ENCODE results near the gene PRKRA. TPM values are rescaled to one million over a fixed set of nuclear protein-coding genes. Genes with fewer than 3 reads are reported as not detected.

PRKRA gene
- total and polyA plus RNA-seq, 2 of the 8 experiments (the other 6 are each of a cell fraction or from before 2014, with no cell fraction given) = 25.4 to 60.4 TPM

DNA sequence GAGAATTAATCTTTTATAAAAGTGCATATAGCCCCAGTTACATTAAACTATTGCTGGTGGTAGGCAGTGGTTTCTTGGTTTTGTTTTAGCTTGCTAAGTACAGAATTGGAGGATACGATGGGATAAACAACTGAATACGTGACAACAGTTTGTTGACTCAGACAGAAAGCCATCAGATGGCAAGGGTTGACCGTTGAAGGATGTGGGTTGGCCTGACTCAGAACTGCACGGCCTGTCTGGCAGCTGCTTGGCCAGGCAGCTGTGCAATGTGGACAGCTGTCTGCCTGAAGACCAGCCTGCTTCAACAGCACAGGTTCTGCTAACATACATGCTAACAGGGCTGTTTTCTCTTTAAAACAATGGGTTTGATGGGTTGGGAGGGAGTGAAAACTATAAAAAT lies 46.6 kb downstream of the PRKRA start:
- Histone ChIP-seq H3K4me2 (ENCODE audit: insufficient read depth in 1 of 2, low read depth in 2 of 2, low read length in 2 of 2) (no peak overlapping the region), H2BK20ac (ENCODE audit: low read length) (no peak overlapping the region), H3K9ac (replicated peaks in 1 of 4; ENCODE audit: extremely low read depth in 1 of 4, low read depth in 3 of 4, low read length in 3 of 4) (no peak overlapping the region), H3K14ac (ENCODE audit: insufficient read length) (no peak overlapping the region), H2AFZ (ENCODE audit: low read length) (no peak overlapping the region), H3K23me2 (ENCODE audit: low read depth, low read length) (no peaks in the 10 kb centered on the region), H3K56ac (replicated peaks; ENCODE audit: insufficient read length, low read depth, low read length) (no peak overlapping the region), H3K36me3 (ENCODE audit: control insufficient read depth in 2 of 4, insufficient read depth in 4 of 4, low read length in 3 of 4) (no peaks in the 10 kb centered on the region), H3K79me2 (ENCODE audit: control insufficient read depth in 1 of 2, insufficient read depth in 2 of 2, low read length in 2 of 2) (no peaks in the 10 kb centered on the region), H3K27ac (ENCODE audit: low read depth, low read length) (no peak overlapping the region), H3K4me3 (ENCODE audit: extremely low read depth in 1 of 4, insufficient read depth in 2 of 4, low read depth in 3 of 4, low read length in 4 of 4) (no peak overlapping the region), H2AK5ac (ENCODE audit: low read depth, low read length) (no peak overlapping the region), H2BK120ac (replicated peaks; ENCODE audit: low read depth, low read length) (no peak overlapping the region), H2BK15ac (ENCODE audit: low read length) (no peak overlapping the region), H3K18ac (ENCODE audit: extremely low read depth, low read length) (no peak overlapping the region), H3K27me3 (replicated peaks in 1 of 4; ENCODE audit: control insufficient read depth in 3 of 4, extremely low read depth in 1 of 4, insufficient read depth in 3 of 4, low read length in 3 of 4) (no peaks in the 10 kb centered on the region), H3K4ac (replicated peaks; ENCODE audit: insufficient read length, low read depth, low read length) (no peak overlapping the region), H3K4me1 (replicated peaks in 1 of 4; ENCODE audit: control insufficient read depth in 3 of 4, insufficient read depth in 4 of 4, low read length in 3 of 4) (no peaks in the 10 kb centered on the region), H4K20me1 (replicated peaks in 1 of 2; ENCODE audit: control insufficient read depth in 1 of 2, insufficient read depth in 2 of 2, low read length in 2 of 2) (no peaks in the 10 kb centered on the region), H3K9me3 (ENCODE audit: insufficient read depth in 2 of 2, low read depth in 1 of 2, low read length in 1 of 2) (no peaks in the 10 kb centered on the region), H2BK12ac (ENCODE audit: low read depth, low read length) (no peak overlapping the region), H4K5ac (ENCODE audit: insufficient read length, low read depth, low read length) (no peak overlapping the region), H2BK5ac (ENCODE audit: low read depth, low read length) (no peak overlapping the region), H3K79me1 (ENCODE audit: low read depth, low read length) (no peaks in the 10 kb centered on the region), H3K23ac (ENCODE audit: insufficient read length) (no peak overlapping the region), H4K8ac (ENCODE audit: extremely low read depth, insufficient read depth, low read length) (no peak overlapping the region), H4K91ac (replicated peaks; ENCODE audit: insufficient read length, low read length) (no peak overlapping the region)
- WGBS, 2 experiments (ENCODE audit: extremely low coverage in 1 of 2, insufficient coverage in 1 of 2, insufficient read length in 1 of 2, insufficient replicate concordance in 2 of 2, low coverage in 1 of 2, low lambda C conversion rate in 2 of 2, missing lambda C conversion rate in 1 of 2) = 89% methylated on average over 4 of the region's 4 CpGs; no CpG with 5 or more reads in 1 of the 2 experiments
- ChIA-PET POLR2A (ENCODE audit: partially characterized antibody) (interaction anchor here (2.9 to 3.5 kb wide), 2 partner anchors 9 to 47 kb away, joined by 8 to 15 read pairs; partner anchors contain the start of genes PJVK and PRKRA), CTCF (ENCODE audit: partially characterized antibody) (interaction anchor here (0.7 to 6.3 kb wide), 5 partner anchors 8 to 421 kb away, joined by 3 to 64 read pairs (median 4); no protein-coding TSS in a partner anchor)
- DNase-seq (ENCODE audit: low read depth in 1 of 2, low spot score in 2 of 2) = no peak
- no peak for FAIRE-seq
- TF ChIP-seq TAF7 (optimal IDR thresholded peaks at IDR 0.05; ENCODE audit: borderline replicate concordance, low read depth, low read length) (no peak), JUN (IDR thresholded peaks at IDR 0.05; ENCODE audit: low read depth, low read length) (no peak), HDAC6 (IDR thresholded peaks at IDR 0.05; ENCODE audit: low read depth, low read length) (no peak), SIX5 (IDR thresholded peaks at IDR 0.05; ENCODE audit: low read depth, low read length) (no peak), EGR1 (IDR thresholded peaks at IDR 0.05; ENCODE audit: borderline replicate concordance, low read depth, low read length) (no peak), CTBP2 (IDR thresholded peaks at IDR 0.05; ENCODE audit: borderline replicate concordance, insufficient read depth, insufficient read length, low read length) (no peak), EZH2 (IDR thresholded peaks at IDR 0.05; ENCODE audit: low read depth, low read length, severe bottlenecking) (no peak), PHF8 (conservative IDR thresholded peaks at IDR 0.05; ENCODE audit: low read depth, low read length) (no peak), SP1 (IDR thresholded peaks at IDR 0.05; ENCODE audit: low read depth, low read length) (no peak), BCL11A (IDR thresholded peaks at IDR 0.05; ENCODE audit: low read depth in 2 of 2, low read length in 2 of 2) (no peak), YY1 (IDR thresholded peaks at IDR 0.05; ENCODE audit: low read depth, low read length) (no peak)
- TF ChIP-seq, protein P1, sequence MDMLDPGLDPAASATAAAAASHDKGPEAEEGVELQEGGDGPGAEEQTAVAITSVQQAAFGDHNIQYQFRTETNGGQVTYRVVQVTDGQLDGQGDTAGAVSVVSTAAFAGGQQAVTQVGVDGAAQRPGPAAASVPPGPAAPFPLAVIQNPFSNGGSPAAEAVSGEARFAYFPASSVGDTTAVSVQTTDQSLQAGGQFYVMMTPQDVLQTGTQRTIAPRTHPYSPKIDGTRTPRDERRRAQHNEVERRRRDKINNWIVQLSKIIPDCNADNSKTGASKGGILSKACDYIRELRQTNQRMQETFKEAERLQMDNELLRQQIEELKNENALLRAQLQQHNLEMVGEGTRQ (IDR thresholded peaks at IDR 0.05; ENCODE audit: low read length) = no peak
- TF ChIP-seq, protein P2, sequence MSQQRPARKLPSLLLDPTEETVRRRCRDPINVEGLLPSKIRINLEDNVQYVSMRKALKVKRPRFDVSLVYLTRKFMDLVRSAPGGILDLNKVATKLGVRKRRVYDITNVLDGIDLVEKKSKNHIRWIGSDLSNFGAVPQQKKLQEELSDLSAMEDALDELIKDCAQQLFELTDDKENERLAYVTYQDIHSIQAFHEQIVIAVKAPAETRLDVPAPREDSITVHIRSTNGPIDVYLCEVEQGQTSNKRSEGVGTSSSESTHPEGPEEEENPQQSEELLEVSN (IDR thresholded peaks at IDR 0.05) = no peak

All from H1 (cell line).